Thoracic aorta (tissue), 2 donors: ENCODE results near the gene MAN1C1. TPM values are rescaled to one million over a fixed set of nuclear protein-coding genes. Genes with fewer than 3 reads are reported as not detected.

Experiments used
- ATAC-seq: fragments of 150-250 bp; one replicate; pipeline ENCODE4 v1.8.0; 2017; ENCODE audit warnings: low read depth; ENCODE audit not compliant: insufficient number of reproducible peaks, low FRiP score
- DNase-seq: peaks from one replicate; pipeline ENCODE4 v3.0.0-alpha.2; 2020; ENCODE audit warnings: low spot score
- H3K27ac ChIP-seq, 2 donors: fragments of 200-600 bp; sonication (generic); 1 replicate in 1 of 2; 2 replicates in 1 of 2; pipeline ENCODE4 v1.5.1; 2016; ENCODE audit warnings: mild to moderate bottlenecking in 2 of 2, moderate library complexity in 2 of 2
- H3K27me3 ChIP-seq: fragments of 200-600 bp; sonication (generic); replicated peaks from 2 replicates; pipeline ENCODE4 v1.6.0; 2016; ENCODE audit warnings: mild to moderate bottlenecking; ENCODE audit not compliant: insufficient read depth
- H3K36me3 ChIP-seq: fragments of 200-600 bp; sonication (generic); one replicate; pipeline ENCODE4 v1.5.1; 2016
- H3K4me1 ChIP-seq, 2 donors: fragments of 200-600 bp; sonication (generic); 1 replicate in 1 of 2; 2 replicates in 1 of 2; pipeline versions ENCODE4 v1.5.1 to v1.6.0; 2016; ENCODE audit warnings: low read depth in 2 of 2, mild to moderate bottlenecking in 1 of 2; ENCODE audit not compliant: control insufficient read depth in 1 of 2
- H3K4me3 ChIP-seq: fragments of 200-600 bp; sonication (generic); 2 replicates; pipeline ENCODE4 v1.5.1; 2016; ENCODE audit warnings: mild to moderate bottlenecking
- H3K9me3 ChIP-seq: fragments of 200-600 bp; sonication (generic); 2 replicates; pipeline ENCODE4 v1.5.1; 2016
- total RNA-seq, 2 donors: library from RNA; depleted of rRNA; stranded (reverse); fragments of >200 nt; gene quantifications; one replicate each; pipeline versions ENCODE4 v1.1.0 to v1.2.3, GENCODE V29; 2016
- TF ChIP-seq, protein P1 (sequence below): fragments of 200-600 bp; sonication (generic); IDR thresholded peaks from one replicate; pipeline ENCODE4 v1.5.1; 2019; ENCODE audit warnings: antibody characterized with exemption

Gene MAN1C1
- total RNA-seq, 2 donors from 2014 or later: 21.0 to 26.0 TPM

DNA sequence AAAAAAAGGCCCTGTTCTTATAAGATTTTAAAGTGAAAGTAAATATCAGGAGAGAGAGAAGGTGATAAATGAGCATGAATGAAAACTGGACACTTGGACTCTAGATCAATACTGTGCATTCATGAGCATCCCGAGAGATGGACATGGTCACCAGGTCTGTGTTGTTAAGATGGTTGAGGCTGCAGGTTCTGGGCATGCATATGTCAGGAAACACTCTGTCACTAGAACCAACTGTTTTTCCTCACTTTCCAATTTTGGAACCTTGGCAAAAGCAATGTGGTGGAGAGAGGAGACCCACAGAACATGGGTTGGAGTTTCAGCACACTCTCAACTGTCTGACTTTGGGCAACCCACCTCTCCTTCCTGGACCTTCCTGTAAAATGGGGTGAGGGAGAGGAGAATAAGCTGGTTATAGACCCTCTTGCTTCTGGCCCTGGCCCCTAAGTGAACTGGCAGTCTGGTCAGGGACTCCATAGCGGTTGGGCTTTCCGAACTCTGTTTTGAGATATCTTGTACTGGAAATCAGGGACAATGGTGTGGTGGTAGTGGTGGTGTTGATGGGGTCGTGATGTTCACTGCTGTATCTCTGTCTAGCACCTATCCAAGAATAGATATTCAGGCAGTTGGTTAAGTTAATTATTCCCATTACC lies 4.2 kb downstream of the MAN1C1 start:
- Histone ChIP-seq H3K27ac (no peak overlapping the region), H3K4me1 (peaks cover 16 to 39% of the 10 kb centered on the region in 2 donors), H3K4me3 (peak overlapping the region; percentile 93), H3K27me3 (no peaks in the 10 kb centered on the region), H3K9me3 (no peaks in the 10 kb centered on the region), H3K36me3 (no peaks in the 10 kb centered on the region)
- no peak for DNase-seq
- no peak for ATAC-seq
- TF ChIP-seq, protein P1, sequence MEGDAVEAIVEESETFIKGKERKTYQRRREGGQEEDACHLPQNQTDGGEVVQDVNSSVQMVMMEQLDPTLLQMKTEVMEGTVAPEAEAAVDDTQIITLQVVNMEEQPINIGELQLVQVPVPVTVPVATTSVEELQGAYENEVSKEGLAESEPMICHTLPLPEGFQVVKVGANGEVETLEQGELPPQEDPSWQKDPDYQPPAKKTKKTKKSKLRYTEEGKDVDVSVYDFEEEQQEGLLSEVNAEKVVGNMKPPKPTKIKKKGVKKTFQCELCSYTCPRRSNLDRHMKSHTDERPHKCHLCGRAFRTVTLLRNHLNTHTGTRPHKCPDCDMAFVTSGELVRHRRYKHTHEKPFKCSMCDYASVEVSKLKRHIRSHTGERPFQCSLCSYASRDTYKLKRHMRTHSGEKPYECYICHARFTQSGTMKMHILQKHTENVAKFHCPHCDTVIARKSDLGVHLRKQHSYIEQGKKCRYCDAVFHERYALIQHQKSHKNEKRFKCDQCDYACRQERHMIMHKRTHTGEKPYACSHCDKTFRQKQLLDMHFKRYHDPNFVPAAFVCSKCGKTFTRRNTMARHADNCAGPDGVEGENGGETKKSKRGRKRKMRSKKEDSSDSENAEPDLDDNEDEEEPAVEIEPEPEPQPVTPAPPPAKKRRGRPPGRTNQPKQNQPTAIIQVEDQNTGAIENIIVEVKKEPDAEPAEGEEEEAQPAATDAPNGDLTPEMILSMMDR: no peak

DNA sequence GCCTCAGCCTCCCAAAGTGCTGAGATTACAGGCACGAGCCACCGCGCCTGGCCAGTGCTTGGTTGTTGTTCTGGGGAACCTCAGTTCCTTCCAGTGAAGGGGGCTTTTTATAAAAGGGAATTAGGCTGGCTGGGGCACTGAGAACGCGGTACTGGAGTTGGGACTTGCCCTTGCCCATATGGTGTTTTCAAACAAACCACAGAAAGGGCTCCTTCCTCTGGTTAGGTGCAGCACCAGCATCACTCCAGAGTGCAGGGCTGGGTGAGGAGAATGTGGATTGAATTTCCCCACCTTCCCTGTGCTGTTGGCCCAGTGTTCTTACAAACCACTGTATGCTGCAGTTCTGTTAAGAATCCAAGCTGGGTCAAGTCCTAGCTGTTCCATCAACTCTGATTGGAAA lies 5.3 kb downstream of the MAN1C1 start:
- Histone ChIP-seq H3K4me3 (no peak overlapping the region), H3K9me3 (no peaks in the 10 kb centered on the region), H3K27ac (no peak overlapping the region), H3K36me3 (no peaks in the 10 kb centered on the region), H3K27me3 (no peaks in the 10 kb centered on the region), H3K4me1 (peaks cover 16 to 37% of the 10 kb centered on the region in 2 donors)
- ATAC-seq (no peak), DNase-seq (no peak)
- TF ChIP-seq, protein P1: no peak

DNA sequence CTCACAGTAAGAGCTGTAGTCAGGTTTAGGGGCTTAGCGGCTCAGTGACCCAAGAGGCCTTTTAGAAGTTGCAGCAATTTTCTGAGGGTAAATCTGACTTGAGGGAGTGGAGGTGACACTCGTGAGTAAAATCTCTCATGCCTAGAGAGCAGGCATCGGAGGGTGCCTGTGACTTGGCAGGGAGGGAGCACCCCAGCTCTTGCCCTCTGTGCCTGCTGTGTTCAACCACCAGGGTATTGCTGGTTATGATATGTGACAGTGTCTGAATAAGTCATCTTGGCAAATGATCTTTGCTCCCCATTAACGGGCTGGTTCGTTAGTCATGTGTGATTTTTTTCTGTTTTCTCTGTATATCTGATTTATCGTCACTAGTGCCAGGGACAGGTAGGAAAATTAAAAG lies 5.9 kb downstream of the MAN1C1 start:
- peaks cover 16 to 36% of the 10 kb centered on the region in 2 donors for H3K4me1 ChIP-seq

DNA sequence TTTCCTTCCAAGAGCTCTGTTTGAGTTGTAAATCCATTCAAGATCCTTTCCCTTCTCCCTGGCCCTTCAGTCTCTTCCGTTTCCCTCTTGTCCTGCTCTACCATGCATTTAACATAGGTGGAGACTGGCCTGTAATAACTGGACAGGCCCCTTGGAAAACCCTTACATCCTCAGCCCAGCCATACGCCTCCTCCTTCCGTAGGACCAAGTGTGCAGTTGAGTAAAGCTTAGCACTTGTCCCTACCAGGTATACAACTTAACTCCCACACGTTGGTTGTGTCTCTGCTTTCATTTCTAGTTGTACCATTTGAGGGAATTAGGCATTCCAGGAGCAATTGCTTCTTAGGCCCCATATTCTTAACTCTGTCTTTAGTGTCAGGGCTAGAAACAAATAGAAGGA lies 6.4 kb downstream of the MAN1C1 start:
- no peak overlapping the region for H3K27ac ChIP-seq
- no peak overlapping the region for H3K4me3 ChIP-seq
- no peak for ATAC-seq

More for the DNA sequence above, 5.9 kb downstream of the MAN1C1 start:
- no peaks in the 10 kb centered on the region for H3K27me3 ChIP-seq
- no peak overlapping the region for H3K27ac ChIP-seq
- ATAC-seq: no peak
- no peaks in the 10 kb centered on the region for H3K36me3 ChIP-seq
- DNase-seq: no peak
- no peaks in the 10 kb centered on the region for H3K9me3 ChIP-seq
- TF ChIP-seq, protein P1: no peak
- no peak overlapping the region for H3K4me3 ChIP-seq

DNA sequence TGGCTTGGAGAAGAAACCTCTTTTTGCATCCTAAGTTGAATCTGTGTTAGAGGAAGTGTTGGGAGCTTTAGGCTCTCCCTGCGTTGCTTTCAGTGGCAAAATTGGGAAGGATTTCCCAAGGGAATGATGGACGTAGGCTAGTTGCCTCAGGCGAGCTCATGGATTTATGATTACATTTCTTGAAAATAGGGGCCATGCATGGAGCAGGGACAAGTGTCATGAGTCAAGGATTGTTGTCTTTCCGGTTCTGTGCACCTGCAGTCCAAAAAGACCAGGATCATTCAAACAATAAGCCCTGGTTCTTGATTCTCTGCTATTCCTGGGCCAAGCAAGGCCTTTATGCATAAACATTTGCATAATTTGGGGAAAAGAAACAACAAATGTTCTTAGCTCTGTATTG lies 7.1 kb downstream of the MAN1C1 start:
- ATAC-seq (no peak), DNase-seq (no peak)
- H3K27ac ChIP-seq: no peak overlapping the region
- H3K27me3 ChIP-seq: no peaks in the 10 kb centered on the region
- peaks cover 12 to 24% of the 10 kb centered on the region in 2 donors for H3K4me1 ChIP-seq
- H3K4me3 ChIP-seq: no peak overlapping the region
- no peaks in the 10 kb centered on the region for H3K9me3 ChIP-seq
- TF ChIP-seq, protein P1: no peak
- H3K36me3 ChIP-seq: no peaks in the 10 kb centered on the region

More for the DNA sequence above, 6.4 kb downstream of the MAN1C1 start:
- DNase-seq: no peak
- TF ChIP-seq, protein P1: no peak
- Histone ChIP-seq H3K9me3 (no peaks in the 10 kb centered on the region), H3K27me3 (no peaks in the 10 kb centered on the region), H3K4me1 (peaks cover 16 to 32% of the 10 kb centered on the region in 2 donors), H3K36me3 (no peaks in the 10 kb centered on the region)
